GM18520 (cell line): ENCODE data around the gene OTOP1.
"Not testable (repeated sequence)": the region's sequence is repeated elsewhere in the genome, so short reads cannot be mapped to it uniquely, and the experiment has no call there.

Experiments used
- ATAC-seq: cut with Tn5 transposase; IDR thresholded peaks from one replicate; pipeline ENCODE4 v1.9.1; 2021; ENCODE audit not compliant: unreplicated experiment

Gene OTOP1

GRCh38 chr4:4228356-4228668, 1.6 kb upstream of the OTOP1 start:
- ATAC-seq: no peak

DNA sequence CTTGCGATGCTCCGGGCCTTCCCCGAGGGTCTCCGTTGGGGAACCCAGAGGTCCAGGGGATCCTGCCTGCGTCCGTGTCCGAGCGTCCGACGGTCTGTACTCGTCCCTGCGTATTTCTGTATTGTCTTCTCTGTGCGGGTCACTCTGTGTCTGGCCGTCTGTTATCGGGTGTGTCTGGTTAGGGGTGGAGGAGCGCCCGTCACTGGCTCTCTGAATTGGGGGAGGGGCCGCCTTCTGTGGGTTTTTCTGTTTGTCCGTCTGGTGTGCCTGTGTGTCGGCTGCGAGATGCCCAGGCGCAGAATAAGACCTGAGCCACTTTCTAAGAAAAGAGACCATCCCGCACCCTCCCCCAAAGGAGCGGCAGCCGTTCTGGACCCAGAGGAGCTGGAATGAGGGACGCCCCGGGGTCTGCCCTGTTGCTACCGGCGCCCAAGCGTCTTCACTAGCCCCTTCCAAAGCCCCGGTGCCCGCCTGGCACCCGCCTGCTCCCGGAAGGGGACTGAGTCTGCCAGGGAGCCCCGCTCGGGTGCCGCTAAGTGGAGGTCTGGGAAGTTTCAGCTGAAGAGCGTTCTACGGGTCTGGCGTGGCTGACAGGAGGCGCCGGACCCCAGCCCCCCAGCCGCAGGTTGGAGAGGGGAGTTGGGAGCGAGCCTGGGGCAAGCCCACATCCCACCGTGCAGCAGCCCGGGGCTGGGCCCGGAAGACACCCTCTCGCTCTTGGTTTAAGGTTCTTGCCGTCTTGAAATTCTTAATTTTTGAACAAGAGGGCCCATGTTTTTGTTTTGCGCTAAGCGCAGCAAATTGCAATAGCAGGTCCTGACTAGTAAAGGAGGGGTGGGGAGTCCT, 1.0 kb upstream of the OTOP1 start:
- ATAC-seq: no peak

DNA sequence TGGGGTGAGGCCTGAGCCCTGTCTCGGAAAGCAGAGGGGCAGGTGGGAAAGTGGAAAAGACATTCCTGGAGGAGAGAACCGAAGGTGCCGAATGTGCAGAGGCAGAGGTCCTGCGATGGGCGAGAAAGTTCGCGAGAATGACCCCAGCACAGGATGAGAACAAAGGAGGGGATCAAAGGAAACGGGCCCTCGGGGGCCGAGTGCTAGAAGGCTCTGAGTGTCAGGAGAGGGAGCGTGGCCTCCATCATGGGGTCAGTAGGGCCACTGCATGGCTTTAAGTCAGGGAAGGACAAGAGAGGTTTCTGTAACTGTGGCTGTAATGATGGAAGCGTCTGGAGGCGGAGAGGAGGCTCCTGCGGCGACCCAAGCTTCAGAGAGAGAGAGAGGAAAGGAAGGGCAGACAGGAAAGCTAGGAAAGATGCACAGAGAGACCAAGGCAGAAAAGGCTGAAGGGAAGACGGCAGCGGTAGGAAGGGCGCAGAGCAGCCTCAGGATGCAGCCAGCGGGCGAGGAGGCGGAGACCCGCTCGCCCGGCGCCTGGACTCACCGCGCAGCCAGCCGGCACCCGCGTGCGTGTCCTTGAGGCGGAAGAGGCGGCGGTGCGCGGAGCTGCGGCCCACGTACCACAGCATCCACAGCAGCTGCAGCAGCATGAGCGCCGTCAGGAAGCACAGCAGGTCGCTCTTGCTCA, 669 bp downstream of the OTOP1 start:
- no peak for ATAC-seq

- no peak for ATAC-seq
These were observed 9.6 kb downstream of the OTOP1 start for GRCh38 chr4:4217113-4217512.

DNA sequence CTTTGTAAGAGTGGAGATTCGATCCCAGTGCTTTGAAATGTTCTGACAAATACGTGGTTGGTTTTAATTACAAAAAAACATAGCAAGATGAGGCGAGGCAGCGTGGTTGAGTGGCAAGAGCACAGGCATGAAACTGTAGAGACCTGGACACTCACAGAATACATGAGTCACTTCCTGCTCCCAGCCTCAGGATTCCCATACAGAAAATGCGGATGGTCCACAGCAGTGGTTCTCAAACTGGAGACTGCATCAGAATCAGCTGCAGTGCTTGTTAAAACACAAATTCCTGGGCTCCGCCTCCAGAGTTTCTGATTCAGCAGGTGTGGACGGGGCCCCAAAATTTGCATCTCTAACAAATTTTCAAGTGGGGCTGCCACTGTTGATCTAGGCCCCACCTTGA, 10.1 kb downstream of the OTOP1 start:
- no peak for ATAC-seq

- ATAC-seq: not testable (repeated sequence)
These were observed 13.1 kb downstream of the OTOP1 start for GRCh38 chr4:4213674-4214073.

- ATAC-seq: no peak
These were observed 20.5 kb downstream of the OTOP1 start for GRCh38 chr4:4206204-4206603.

DNA sequence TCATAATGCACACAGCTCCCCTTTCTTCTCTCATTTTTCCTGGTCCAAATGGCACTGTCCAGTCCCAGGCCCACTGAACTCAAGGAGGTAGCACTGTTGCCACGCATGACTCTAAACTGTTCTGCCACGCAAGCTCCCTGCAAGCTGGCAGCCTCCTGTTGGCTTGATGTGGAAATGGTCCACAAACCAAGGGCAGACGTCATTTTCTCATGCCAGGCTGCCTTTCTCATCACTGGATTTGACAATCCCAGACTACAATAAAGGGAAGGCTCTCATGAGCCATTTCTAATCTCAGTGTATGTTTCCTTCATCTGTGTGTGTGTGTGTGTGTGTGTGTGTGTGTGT, 22.4 kb downstream of the OTOP1 start:
- no peak for ATAC-seq

GRCh38 chr4:4203688-4204400, 22.9 kb downstream of the OTOP1 start:
- ATAC-seq: no peak

GRCh38 chr4:4202510-4202909, 24.2 kb downstream of the OTOP1 start:
- no peak for ATAC-seq

GRCh38 chr4:4200624-4201023, 26.1 kb downstream of the OTOP1 start:
- no peak for ATAC-seq

- no peak for ATAC-seq
These were observed 31.4 kb downstream of the OTOP1 start for GRCh38 chr4:4195354-4195753.

DNA sequence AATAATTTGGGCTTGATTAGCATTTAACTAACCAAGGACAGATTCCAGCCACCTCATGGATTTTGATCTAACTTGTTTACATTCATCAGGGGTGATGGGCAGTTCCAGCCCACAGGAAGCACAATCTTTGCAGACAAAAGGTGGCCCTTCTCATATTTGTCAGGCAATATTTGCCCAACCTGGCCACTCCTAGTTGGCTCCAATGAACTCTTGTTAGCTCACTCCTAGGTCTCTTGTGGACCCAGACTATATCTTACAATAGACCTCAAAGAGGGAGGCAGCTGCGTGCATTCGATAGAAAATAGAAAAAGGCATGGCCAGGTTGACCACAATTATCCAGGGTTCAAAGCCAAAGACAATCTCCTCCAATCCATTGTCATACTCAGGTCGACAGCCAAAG, 38.2 kb downstream of the OTOP1 start:
- ATAC-seq: not testable (repeated sequence)

DNA sequence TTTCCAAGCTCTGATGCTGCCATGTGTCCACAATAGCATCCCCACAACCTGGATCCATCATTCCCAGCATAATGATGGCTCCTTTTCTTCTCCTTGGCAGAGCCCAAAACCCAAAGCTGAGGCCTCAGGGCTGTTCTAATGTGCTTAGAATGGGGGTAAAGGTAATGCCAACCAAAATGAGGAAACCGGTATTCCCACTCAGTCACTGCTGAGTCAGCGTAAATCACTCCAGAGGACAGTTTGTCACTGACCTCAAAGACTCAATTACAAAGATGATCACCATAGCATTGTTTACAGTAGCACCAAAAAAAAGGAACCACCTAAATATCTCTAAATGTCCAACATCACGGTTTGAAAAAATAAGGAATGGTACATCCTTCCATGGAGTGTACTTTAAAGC, 41.2 kb downstream of the OTOP1 start:
- no peak for ATAC-seq

DNA sequence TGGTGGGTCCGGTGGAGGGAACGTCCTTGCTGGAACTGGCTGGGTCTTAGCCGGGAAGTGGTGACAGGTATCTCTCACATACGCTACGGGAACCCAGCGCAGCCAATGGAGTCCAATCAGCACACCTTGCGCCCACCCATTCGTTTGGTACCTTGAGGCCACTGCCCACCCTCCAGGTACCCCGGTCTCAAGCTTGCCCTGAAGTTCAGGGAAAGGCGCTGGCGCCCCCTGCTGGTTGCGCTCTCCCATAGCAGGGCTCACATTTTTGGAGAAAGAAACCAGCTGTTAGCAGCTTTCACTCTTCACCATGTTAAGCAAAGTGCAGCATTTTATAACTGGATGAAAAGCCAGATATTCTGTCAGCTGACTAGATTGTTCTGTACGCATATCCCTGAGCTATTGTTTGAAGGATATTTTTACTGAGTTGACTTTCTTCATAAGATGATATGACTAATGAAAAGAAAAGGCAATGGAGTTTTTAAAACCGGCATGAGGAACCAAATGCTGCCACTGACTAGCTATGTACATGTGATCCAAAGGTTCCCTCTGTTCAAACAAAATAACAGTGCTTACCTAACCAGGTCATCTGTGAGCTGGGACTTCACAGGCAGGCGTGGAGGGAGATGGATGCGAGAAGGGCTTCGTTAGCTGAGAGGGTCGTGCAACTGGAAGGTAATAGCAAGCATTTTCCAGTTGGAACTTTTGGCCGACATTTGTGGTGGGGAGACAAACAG, 43.7 kb downstream of the OTOP1 start:
- ATAC-seq: no peak

- ATAC-seq: no peak
These were observed 56.1 kb downstream of the OTOP1 start for GRCh38 chr4:4170596-4171150.

DNA sequence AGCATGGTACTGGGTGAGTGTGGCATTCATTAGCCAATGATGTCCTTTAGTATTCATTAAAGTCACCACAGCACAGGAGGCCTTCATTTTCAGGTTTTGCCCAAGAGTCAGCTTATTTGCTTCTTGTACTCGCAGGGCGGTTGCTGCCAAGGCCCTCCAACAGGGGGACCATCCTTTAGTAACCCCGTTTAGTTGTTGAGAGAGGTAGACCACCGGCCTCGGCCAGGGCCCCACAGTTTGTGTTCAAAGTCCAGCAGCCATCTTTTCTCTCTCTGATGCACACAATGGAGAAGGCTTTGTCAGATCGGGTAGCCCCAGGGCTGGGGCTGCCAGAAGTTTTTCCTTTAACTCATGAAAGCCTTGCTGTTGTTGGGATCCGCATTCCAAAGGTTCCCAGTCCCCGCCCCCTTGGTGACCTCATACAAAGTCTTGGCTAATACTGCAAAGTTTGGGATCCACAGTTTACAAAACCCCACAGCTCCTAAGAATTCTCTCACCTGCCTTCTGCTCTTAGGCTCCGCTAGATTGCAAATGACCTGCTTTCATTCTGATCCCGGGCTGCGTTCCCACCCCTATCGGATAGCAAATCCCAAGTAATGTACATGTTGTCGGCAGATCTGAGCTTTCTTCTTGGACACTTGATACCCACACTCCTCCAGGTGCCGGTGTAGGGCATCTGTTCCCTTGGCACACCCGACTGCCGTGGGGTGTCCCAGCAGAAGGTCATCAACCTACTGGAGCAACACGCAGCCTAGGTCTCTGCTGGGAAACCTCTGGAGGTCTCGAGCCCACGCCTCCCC, 58.5 kb downstream of the OTOP1 start:
- ATAC-seq: not testable (repeated sequence)

DNA sequence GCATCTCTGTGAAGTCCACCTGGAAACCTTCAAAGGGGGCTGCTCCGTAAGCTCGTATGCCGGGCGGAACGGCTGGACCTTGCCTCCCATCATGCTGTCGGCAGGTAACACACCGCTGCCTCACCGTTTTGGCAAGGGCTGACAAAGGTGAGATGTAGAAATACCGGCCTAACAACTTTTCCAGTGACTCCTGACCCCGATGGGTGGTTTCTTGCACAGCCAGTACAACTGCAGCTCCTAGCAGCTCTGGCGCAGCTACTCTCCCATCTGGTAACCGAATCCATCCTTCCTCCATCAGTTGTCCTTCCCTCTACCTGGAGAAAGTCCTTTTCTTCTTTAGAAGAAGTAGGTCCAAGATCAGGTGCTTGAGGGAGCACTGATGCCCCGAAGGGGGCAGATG, 59.7 kb downstream of the OTOP1 start:
- ATAC-seq: not testable (repeated sequence)

DNA sequence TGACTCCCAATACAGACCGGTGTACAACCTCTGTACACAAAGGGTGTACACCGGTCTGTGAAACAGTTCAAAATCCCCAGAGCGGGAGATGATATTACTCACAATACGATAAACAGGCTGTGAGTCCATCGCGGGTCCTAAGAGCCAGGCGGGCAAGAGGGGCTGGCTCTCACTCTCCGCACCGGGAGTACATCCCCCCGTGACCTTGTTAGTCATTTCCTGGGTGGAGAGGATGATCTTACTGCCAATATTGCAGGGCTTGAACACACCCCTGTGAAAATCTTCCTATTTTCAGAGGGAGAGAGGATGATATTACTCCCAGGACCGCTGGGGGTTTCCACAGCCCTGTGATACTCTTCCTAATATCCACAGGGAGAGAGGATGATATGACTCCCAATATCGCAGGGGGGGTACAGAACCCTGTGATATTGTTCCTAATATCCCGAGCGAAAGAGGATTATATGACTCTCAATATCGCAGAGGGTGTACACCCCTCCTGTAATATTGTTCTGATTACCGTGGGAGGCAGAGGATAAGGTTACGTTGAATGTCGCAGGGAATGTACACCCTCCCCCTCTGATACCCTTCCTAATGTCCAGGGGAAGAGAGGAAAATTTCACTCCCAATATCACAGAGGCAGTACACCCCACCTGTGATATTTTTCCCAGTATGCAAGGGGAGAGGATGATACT, 60.9 kb downstream of the OTOP1 start:
- ATAC-seq: not testable (repeated sequence)
